H1 (cell line): ENCODE data around the gene AMN. TPM values are rescaled to one million over a fixed set of nuclear protein-coding genes. Genes with fewer than 3 reads are reported as not detected.

Experiments
- CTCF ChIA-PET: fragments of 300-600 bp; sonication (Branson Sonifier 250); formaldehyde crosslinking; loops from one replicate; lab custom pipeline; 2021; ENCODE audit not compliant: partially characterized antibody; lab: Charles Lee
- POLR2A ChIA-PET: fragments of 300-600 bp; sonication (Branson Sonifier 250); formaldehyde crosslinking; loops from one replicate; lab custom pipeline; 2021; ENCODE audit warnings: inconsistent platforms; ENCODE audit not compliant: partially characterized antibody; lab: Charles Lee
- DNase-seq, 2 experiments: peaks; one replicate each; pipeline versions ENCODE4 v3.0.0 to v3.0.0-alpha.2; 2010 to 2022; ENCODE audit warnings: low spot score in 2 of 2, low read depth in 1 of 2, mixed read lengths in 1 of 2
- FAIRE-seq: peaks from 2 replicates; lab custom pipeline; 2011; peaks lifted over from hg19 to GRCh38; lab: Jason Lieb, UNC
- H2AFZ ChIP-seq: 2 replicates; pipeline ENCODE4 v1.8.1; 2012; ENCODE audit warnings: low read length, inconsistent platforms
- H2AK5ac ChIP-seq: 2 replicates; pipeline ENCODE4 v1.6.1; 2013; ENCODE audit warnings: low read depth, low read length
- H2BK120ac ChIP-seq: replicated peaks from 2 replicates; pipeline ENCODE3; 2013; ENCODE audit warnings: low read depth, low read length, inconsistent platforms
- H2BK12ac ChIP-seq: 2 replicates; pipeline ENCODE4 v1.6.1; 2013; ENCODE audit warnings: low read depth, low read length
- H2BK15ac ChIP-seq: 2 replicates; pipeline ENCODE4 v1.6.1; 2013; ENCODE audit warnings: low read length
- H2BK20ac ChIP-seq: 2 replicates; pipeline ENCODE4 v1.6.1; 2013; ENCODE audit warnings: low read length
- H2BK5ac ChIP-seq: 2 replicates; pipeline ENCODE4 v1.6.1; 2013; ENCODE audit warnings: low read depth, low read length
- H3K14ac ChIP-seq: 2 replicates; pipeline ENCODE4 v1.6.1; 2013; ENCODE audit warnings: inconsistent platforms; ENCODE audit not compliant: insufficient read length
- H3K18ac ChIP-seq: 2 replicates; pipeline ENCODE4 v1.6.1; 2013; ENCODE audit warnings: low read length; ENCODE audit errors: extremely low read depth
- H3K23ac ChIP-seq: 2 replicates; pipeline ENCODE4 v1.6.1; 2013; ENCODE audit warnings: inconsistent platforms; ENCODE audit not compliant: insufficient read length
- H3K23me2 ChIP-seq: 2 replicates; pipeline ENCODE4 v1.6.1; 2013; ENCODE audit warnings: low read depth, low read length
- H3K27ac ChIP-seq: 2 replicates; pipeline ENCODE4 v1.6.1; 2011; ENCODE audit warnings: low read depth, low read length, inconsistent platforms
- H3K27me3 ChIP-seq, 4 experiments: replicated peaks in 1 of 4; 1 replicate in 1 of 4; 2 replicates in 3 of 4; pipeline versions ENCODE4 v1.6.1 to v1.8.1; 2011 to 2013; ENCODE audit warnings: low read length in 3 of 4, mild to moderate bottlenecking in 3 of 4, inconsistent platforms in 2 of 4, mixed read lengths in 2 of 4, moderate library complexity in 1 of 4; ENCODE audit not compliant: control insufficient read depth in 3 of 4, insufficient read depth in 3 of 4; ENCODE audit errors: extremely low read depth in 1 of 4
- H3K36me3 ChIP-seq, 4 experiments: 2 replicates each; pipeline versions ENCODE4 v1.6.1 to v1.8.1; 2011 to 2013; ENCODE audit warnings: mild to moderate bottlenecking in 4 of 4, low read length in 3 of 4, moderate library complexity in 2 of 4, control low read depth in 1 of 4, inconsistent platforms in 1 of 4; ENCODE audit not compliant: insufficient read depth in 4 of 4, control insufficient read depth in 2 of 4
- H3K4ac ChIP-seq: replicated peaks from 2 replicates; pipeline ENCODE3; 2013; ENCODE audit warnings: low read length, low read depth, mixed read lengths, inconsistent platforms; ENCODE audit not compliant: insufficient read length
- H3K4me1 ChIP-seq, 4 experiments: replicated peaks in 1 of 4; 1 replicate in 1 of 4; 2 replicates in 3 of 4; pipeline versions ENCODE4 v1.6.1 to v1.8.1; 2011 to 2013; ENCODE audit warnings: low read length in 3 of 4, inconsistent platforms in 2 of 4, mixed read lengths in 1 of 4; ENCODE audit not compliant: insufficient read depth in 4 of 4, control insufficient read depth in 3 of 4
- H3K4me2 ChIP-seq, 2 experiments: 2 replicates each; pipeline versions ENCODE4 v1.6.1 to v1.8.1; 2011 to 2013; ENCODE audit warnings: low read depth in 2 of 2, low read length in 2 of 2, control low read depth in 1 of 2, inconsistent platforms in 1 of 2, mild to moderate bottlenecking in 1 of 2; ENCODE audit not compliant: insufficient read depth in 1 of 2
- H3K4me3 ChIP-seq, 4 experiments: fragments of 200-600, 300-600 bp in 1 of 4; sonication (generic), shearing (Covaris generic), sonication (Bioruptor Twin) in 1 of 4; 2 replicates each; pipeline versions ENCODE4 v1.5.1 to v1.8.1; 2011 to 2016; ENCODE audit warnings: low read length in 4 of 4, low read depth in 3 of 4, control low read depth in 2 of 4, inconsistent platforms in 2 of 4, mild to moderate bottlenecking in 2 of 4, mixed read lengths in 1 of 4, moderate library complexity in 1 of 4; ENCODE audit not compliant: insufficient read depth in 2 of 4; ENCODE audit errors: extremely low read depth in 1 of 4
- H3K56ac ChIP-seq: replicated peaks from 2 replicates; pipeline ENCODE3; 2013; ENCODE audit warnings: low read depth, mild to moderate bottlenecking, mixed read lengths, low read length, inconsistent platforms; ENCODE audit not compliant: insufficient read length
- H3K79me1 ChIP-seq: 2 replicates; pipeline ENCODE4 v1.6.1; 2013; ENCODE audit warnings: low read depth, low read length, control low read depth
- H3K79me2 ChIP-seq, 2 experiments: 2 replicates each; pipeline versions ENCODE4 v1.6.1 to v1.8.1; 2012 to 2013; ENCODE audit warnings: low read length in 2 of 2, mild to moderate bottlenecking in 2 of 2, inconsistent platforms in 1 of 2; ENCODE audit not compliant: insufficient read depth in 2 of 2, control insufficient read depth in 1 of 2
- H3K9ac ChIP-seq, 4 experiments: replicated peaks in 1 of 4; 1 replicate in 1 of 4; 2 replicates in 3 of 4; pipeline versions ENCODE4 v1.6.1 to v1.8.1; 2011 to 2013; ENCODE audit warnings: low read depth in 3 of 4, low read length in 3 of 4, control low read depth in 2 of 4, mild to moderate bottlenecking in 2 of 4, moderate library complexity in 2 of 4, inconsistent platforms in 1 of 4; ENCODE audit errors: extremely low read depth in 1 of 4
- H3K9me3 ChIP-seq, 2 experiments: 2 replicates each; pipeline versions ENCODE4 v1.6.1 to v1.8.1; 2012 to 2013; ENCODE audit warnings: mild to moderate bottlenecking in 2 of 2, moderate library complexity in 2 of 2, control low read depth in 1 of 2, inconsistent platforms in 1 of 2, low read depth in 1 of 2, low read length in 1 of 2, mixed read lengths in 1 of 2; ENCODE audit not compliant: insufficient read depth in 2 of 2
- H4K20me1 ChIP-seq, 2 experiments: replicated peaks in 1 of 2; 2 replicates each; pipeline versions ENCODE3 to v1.8.1; 2011 to 2013; ENCODE audit warnings: inconsistent platforms in 2 of 2, low read length in 2 of 2, mild to moderate bottlenecking in 1 of 2; ENCODE audit not compliant: insufficient read depth in 2 of 2, control insufficient read depth in 1 of 2
- H4K5ac ChIP-seq: 2 replicates; pipeline ENCODE4 v1.6.1; 2013; ENCODE audit warnings: low read length, low read depth, mixed read lengths, inconsistent platforms; ENCODE audit not compliant: insufficient read length
- H4K8ac ChIP-seq: 2 replicates; pipeline ENCODE4 v1.8.0; 2013; ENCODE audit warnings: mild to moderate bottlenecking, moderate library complexity, low read length, inconsistent platforms; ENCODE audit not compliant: insufficient read depth; ENCODE audit errors: extremely low read depth
- H4K91ac ChIP-seq: replicated peaks from 2 replicates; pipeline ENCODE3; 2013; ENCODE audit warnings: low read length, mixed read lengths, inconsistent platforms; ENCODE audit not compliant: insufficient read length
- BCL11A ChIP-seq, 2 experiments: IDR thresholded peaks; one replicate each; pipeline ENCODE4 v1.6.1; 2011; ENCODE audit warnings: low read depth in 2 of 2, low read length in 2 of 2, mild to moderate bottlenecking in 2 of 2
- EGR1 ChIP-seq: IDR thresholded peaks from 2 replicates; pipeline ENCODE4 v1.6.1; 2011; ENCODE audit warnings: low read depth, low read length, borderline replicate concordance
- FOSL1 ChIP-seq: IDR thresholded peaks from 2 replicates; pipeline ENCODE4 v1.6.1; 2011; ENCODE audit warnings: mild to moderate bottlenecking, low read depth, low read length, moderate library complexity; ENCODE audit not compliant: insufficient read depth
- MAFK ChIP-seq: IDR thresholded peaks from 2 replicates; pipeline ENCODE4 v1.6.1; 2012; ENCODE audit warnings: low read depth, mild to moderate bottlenecking, improper control_type of control experiment, low read length
- PHF8 ChIP-seq: fragments of 200-600 bp; sonication (generic); conservative IDR thresholded peaks from 2 replicates; pipeline ENCODE4 v1.7.1; 2012; ENCODE audit warnings: low read depth, mild to moderate bottlenecking, inconsistent platforms, low read length, moderate library complexity
- RAD21 ChIP-seq, 2 experiments: IDR thresholded peaks in 1 of 2; conservative IDR thresholded peaks in 1 of 2; 2 replicates each; pipeline ENCODE4 v1.6.1; 2011; ENCODE audit warnings: low read depth in 2 of 2, low read length in 2 of 2, improper control_type of control experiment in 1 of 2, inconsistent platforms in 1 of 2, mild to moderate bottlenecking in 1 of 2, moderate library complexity in 1 of 2
- RBBP5 ChIP-seq: IDR thresholded peaks from 2 replicates; pipeline ENCODE4 v1.7.1; 2012; ENCODE audit warnings: low read depth, mild to moderate bottlenecking, inconsistent platforms, low read length, moderate library complexity, borderline replicate concordance
- SP4 ChIP-seq: IDR thresholded peaks from 2 replicates; pipeline ENCODE4 v1.6.1; 2012; ENCODE audit warnings: low read length, inconsistent platforms
- TAF1 ChIP-seq: IDR thresholded peaks from 2 replicates; pipeline ENCODE4 v1.6.1; 2011; ENCODE audit warnings: mild to moderate bottlenecking, low read depth, low read length
- WGBS, 2 experiments: shearing (Covaris generic) in 1 of 2; methylation state at CpG; one replicate each; pipeline versions ENCODE4 v1.1.6 to v1.1.7; 2013 to 2015; ENCODE audit warnings: low lambda C conversion rate in 2 of 2, mixed read lengths in 2 of 2, inconsistent platforms in 1 of 2, low coverage in 1 of 2, missing lambda C conversion rate in 1 of 2; ENCODE audit not compliant: insufficient replicate concordance in 2 of 2, insufficient coverage in 1 of 2, insufficient read length in 1 of 2; ENCODE audit errors: extremely low coverage in 1 of 2, missing lambda C conversion rate in 1 of 2; 5-methylcytosine and 5-hydroxymethylcytosine counted together
- polyA plus RNA-seq, 7 experiments: library from polyadenylated mRNA; depleted of rRNA in 3 of 7; stranded (reverse) in 5 of 7; unstranded in 2 of 7; fragments of >200 nt in 5 of 7; fragments of 200-250 nt in 2 of 7; gene quantifications; 1 replicate in 5 of 7; 2 replicates in 1 of 7; 4 replicates in 1 of 7; pipeline versions ENCODE4 v1.2.1 to v1.2.3, GENCODE V29; 2011 to 2013; ENCODE audit warnings: missing spikeins in 2 of 7, mixed read lengths in 2 of 7
- total RNA-seq: library from RNA; stranded (reverse); fragmentation: NEBNext Ultra II Directional; extraction: Animal tissue kit (Norgen Biotek cat#: 25700); gene quantifications from 2 replicates; pipeline ENCODE4 v1.2.1, GENCODE V29; 2021
- TF ChIP-seq, protein P1 (sequence below): IDR thresholded peaks from 2 replicates; pipeline ENCODE4 v1.6.1; 2012; ENCODE audit warnings: inconsistent platforms

Gene AMN
- total and polyA plus RNA-seq, 2 of the 8 experiments (the other 6 are each of a cell fraction or from before 2014, with no cell fraction given), result 0.77 to 1.5 TPM

DNA sequence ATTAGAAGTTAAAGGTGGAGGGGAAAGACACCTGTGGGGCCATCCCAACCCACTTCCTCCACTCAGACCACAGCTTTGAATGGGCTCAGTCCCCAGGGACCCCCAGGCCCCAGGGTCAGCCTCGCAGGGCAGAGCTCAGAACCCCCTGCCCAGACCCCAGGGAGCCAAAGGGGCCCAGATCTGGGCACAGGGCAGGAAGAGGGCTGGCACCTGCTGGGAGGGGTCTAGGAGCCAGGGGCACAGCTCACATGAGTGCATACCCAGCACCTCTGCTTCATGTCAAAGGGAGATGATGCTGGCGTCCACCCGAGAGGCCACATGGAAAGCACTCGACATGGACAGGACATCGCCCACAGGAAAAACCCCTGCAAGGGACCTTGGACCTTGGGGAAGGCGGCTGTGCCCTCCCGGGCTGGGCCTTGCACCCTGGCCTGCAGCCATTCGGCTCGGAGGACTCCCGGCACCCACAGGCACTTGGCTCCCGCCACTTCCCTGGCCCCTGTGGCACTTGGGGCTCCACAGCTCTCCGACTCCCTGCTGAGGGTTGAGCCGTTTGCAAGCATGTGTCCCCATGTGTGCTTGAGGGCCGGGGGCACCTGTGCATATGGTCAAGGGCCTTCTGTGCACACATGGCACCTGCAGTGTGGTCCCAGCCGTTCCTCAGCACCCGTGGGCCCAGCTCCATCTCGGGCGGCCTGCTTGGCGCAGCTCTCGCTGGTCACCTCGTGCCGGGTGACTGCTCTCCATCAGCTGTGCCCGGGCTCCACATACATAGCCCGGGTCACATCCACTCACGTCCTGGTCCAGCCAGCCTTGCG is 7.8 kb upstream of the AMN start:
- ChIA-PET POLR2A (no interaction called here), CTCF (interaction anchor here (0.8 to 1.8 kb wide), 7 partner anchors 10 to 220 kb away, joined by 3 to 11 read pairs (median 3); no protein-coding TSS in a partner anchor)
- H3K27me3 ChIP-seq, result no peaks in the 10 kb centered on the region; a peak in 1 of 7 replicates
- H3K4me1 ChIP-seq, result no peaks in the 10 kb centered on the region; a peak in 1 of 7 replicates
- no peak overlapping the region for H2BK15ac ChIP-seq
- no peak overlapping the region for H4K5ac ChIP-seq
- 94% methylated on average over 26 of the region's 26 CpGs; no CpG with 5 or more reads in 1 of the 2 experiments for WGBS, 2 experiments
- H2BK12ac ChIP-seq, result no peak overlapping the region
- H4K8ac ChIP-seq, result no peak overlapping the region; the same call in 1 of the 2 replicates
- H2BK120ac ChIP-seq, result no peak overlapping the region
- no peak overlapping the region for H3K4me2 ChIP-seq
- peaks cover 0 to 2% of the 10 kb centered on the region in 2 experiments for H4K20me1 ChIP-seq
- no peak overlapping the region for H3K9ac ChIP-seq
- H3K23me2 ChIP-seq, result peaks cover 9% of the 10 kb centered on the region; the same call in 1 of the 2 replicates
- H3K36me3 ChIP-seq, result no peaks in the 10 kb centered on the region
- no peak overlapping the region for H2AFZ ChIP-seq
- TF ChIP-seq PHF8, result no peak
- no peak for TF ChIP-seq RBBP5
- TF ChIP-seq FOSL1, result no peak
- TF ChIP-seq RAD21 (IDR thresholded peaks at IDR 0.05 in 1 of 2, conservative IDR thresholded peaks at IDR 0.05 in 1 of 2; ENCODE audit: low read depth in 2 of 2, low read length in 2 of 2), result no peak
- TF ChIP-seq SP4, result no peak
- TF ChIP-seq TAF1, result no peak
- no peak for TF ChIP-seq EGR1
- TF ChIP-seq, protein P1, sequence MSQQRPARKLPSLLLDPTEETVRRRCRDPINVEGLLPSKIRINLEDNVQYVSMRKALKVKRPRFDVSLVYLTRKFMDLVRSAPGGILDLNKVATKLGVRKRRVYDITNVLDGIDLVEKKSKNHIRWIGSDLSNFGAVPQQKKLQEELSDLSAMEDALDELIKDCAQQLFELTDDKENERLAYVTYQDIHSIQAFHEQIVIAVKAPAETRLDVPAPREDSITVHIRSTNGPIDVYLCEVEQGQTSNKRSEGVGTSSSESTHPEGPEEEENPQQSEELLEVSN, result no peak
- TF ChIP-seq MAFK, result no peak
- TF ChIP-seq BCL11A (IDR thresholded peaks at IDR 0.05; ENCODE audit: low read depth in 2 of 2, low read length in 2 of 2), result no peak
- H3K79me2 ChIP-seq, result no peaks in the 10 kb centered on the region
- no peaks in the 10 kb centered on the region for H3K79me1 ChIP-seq
- no peak overlapping the region for H4K91ac ChIP-seq
- no peak overlapping the region for H3K18ac ChIP-seq
- no peaks in the 10 kb centered on the region for H3K9me3 ChIP-seq
- H2BK20ac ChIP-seq, result no peak overlapping the region
- H3K23ac ChIP-seq, result no peak overlapping the region
- DNase-seq (no peak), FAIRE-seq (no peak)
- no peak overlapping the region for H3K4me3 ChIP-seq
- no peak overlapping the region for H2BK5ac ChIP-seq
- no peak overlapping the region for H3K56ac ChIP-seq
- H3K27ac ChIP-seq, result no peak overlapping the region
- H3K4ac ChIP-seq, result no peak overlapping the region
- no peak overlapping the region for H3K14ac ChIP-seq
- no peak overlapping the region for H2AK5ac ChIP-seq
